Activated T-cell treated with anti-CD3 and anti-CD28 coated beads, Interleukin-2, amount 50 U/mL, for 4 hours (primary cell): ENCODE results near the gene GIT1. TPM values are rescaled to one million over a fixed set of nuclear protein-coding genes. Genes with fewer than 3 reads are reported as not detected.

Source experiments
- ATAC-seq, 2 donors: fragments of 200-7000 bp; cut with Tn5 transposase; one replicate each; pipeline ENCODE4 v1.10.0; 2021
- DNase-seq: peaks from one replicate; pipeline ENCODE4 v3.0.0-alpha.2; 2020
- H3K27me3 Mint-ChIP-seq: one replicate; pipeline ENCODE4 v1.8.0; 2021; ENCODE audit warnings: low read depth, mixed read lengths
- H3K36me3 Mint-ChIP-seq: one replicate; pipeline ENCODE4 v1.8.0; 2022; ENCODE audit warnings: mixed read lengths; ENCODE audit not compliant: insufficient read depth
- H3K4me1 Mint-ChIP-seq: one replicate; pipeline ENCODE4 v1.8.0; 2021; ENCODE audit warnings: low read depth, mixed read lengths
- H3K4me3 Mint-ChIP-seq: one replicate; pipeline ENCODE4 v1.8.0; 2021; ENCODE audit warnings: mild to moderate bottlenecking, moderate library complexity, mixed read lengths
- H3K9me3 Mint-ChIP-seq: one replicate; pipeline ENCODE4 v1.8.0; 2021; ENCODE audit warnings: mixed read lengths
- total RNA-seq, 3 donors: library from RNA; stranded (reverse); gene quantifications; one replicate each; pipeline ENCODE4 v1.2.1, GENCODE V29; 2021

Gene GIT1
- total RNA-seq, 3 donors from 2014 or later = 79.3 to 91.3 (median 90.8) TPM

DNA sequence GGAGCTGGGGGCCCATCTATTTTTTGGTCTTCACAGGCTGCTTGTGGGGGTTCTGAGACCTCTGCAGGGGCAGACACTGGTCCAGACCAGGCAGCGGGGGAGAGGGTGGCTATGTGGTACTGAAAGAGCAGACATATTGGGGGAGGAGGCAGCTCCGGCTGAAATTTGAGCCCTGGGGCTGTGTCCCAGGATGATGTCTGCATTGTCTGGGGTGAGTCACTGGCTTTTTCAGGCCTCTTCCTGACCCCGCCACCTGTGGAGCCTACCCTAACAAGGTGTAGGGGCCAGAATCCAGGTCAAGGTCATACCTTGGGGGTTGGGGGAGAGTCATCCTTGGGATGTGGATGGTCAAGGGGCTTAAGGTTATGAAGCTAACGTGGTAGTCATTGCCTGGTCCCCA, 30.8 kb upstream of the GIT1 start:
- H3K4me1 Mint-ChIP-seq = peaks cover 50% of the 10 kb centered on the region
- ATAC-seq = no peak
- no peaks in the 10 kb centered on the region for H3K36me3 Mint-ChIP-seq
- H3K27me3 Mint-ChIP-seq = no peaks in the 10 kb centered on the region
- H3K4me3 Mint-ChIP-seq = no peak overlapping the region
- no peak for DNase-seq
- H3K9me3 Mint-ChIP-seq = no peaks in the 10 kb centered on the region

DNA sequence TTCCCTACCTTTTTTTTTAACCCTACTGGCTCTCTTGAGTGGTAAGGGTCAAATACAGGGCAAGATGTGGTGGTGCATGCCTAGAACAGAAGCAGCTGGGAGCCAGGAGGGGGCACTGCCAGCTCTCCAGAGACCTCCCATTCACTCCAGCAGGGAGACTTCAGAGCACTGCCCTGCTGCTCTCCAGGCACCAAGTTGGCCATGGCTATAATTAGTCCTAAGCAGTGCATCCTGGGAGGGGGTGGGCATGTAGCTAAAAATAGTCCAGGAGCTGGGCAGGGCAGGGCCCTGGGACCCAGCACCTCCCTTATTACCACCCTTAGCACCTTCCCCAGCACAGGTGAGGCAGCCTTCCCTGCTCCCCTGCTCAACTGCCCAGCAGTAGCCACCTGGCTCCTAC, 29.8 kb upstream of the GIT1 start:
- no peak for DNase-seq
- H3K4me3 Mint-ChIP-seq = no peak overlapping the region
- H3K36me3 Mint-ChIP-seq = no peaks in the 10 kb centered on the region
- H3K9me3 Mint-ChIP-seq = no peaks in the 10 kb centered on the region
- peaks cover 51% of the 10 kb centered on the region for H3K4me1 Mint-ChIP-seq
- no peak for ATAC-seq
- no peaks in the 10 kb centered on the region for H3K27me3 Mint-ChIP-seq

DNA sequence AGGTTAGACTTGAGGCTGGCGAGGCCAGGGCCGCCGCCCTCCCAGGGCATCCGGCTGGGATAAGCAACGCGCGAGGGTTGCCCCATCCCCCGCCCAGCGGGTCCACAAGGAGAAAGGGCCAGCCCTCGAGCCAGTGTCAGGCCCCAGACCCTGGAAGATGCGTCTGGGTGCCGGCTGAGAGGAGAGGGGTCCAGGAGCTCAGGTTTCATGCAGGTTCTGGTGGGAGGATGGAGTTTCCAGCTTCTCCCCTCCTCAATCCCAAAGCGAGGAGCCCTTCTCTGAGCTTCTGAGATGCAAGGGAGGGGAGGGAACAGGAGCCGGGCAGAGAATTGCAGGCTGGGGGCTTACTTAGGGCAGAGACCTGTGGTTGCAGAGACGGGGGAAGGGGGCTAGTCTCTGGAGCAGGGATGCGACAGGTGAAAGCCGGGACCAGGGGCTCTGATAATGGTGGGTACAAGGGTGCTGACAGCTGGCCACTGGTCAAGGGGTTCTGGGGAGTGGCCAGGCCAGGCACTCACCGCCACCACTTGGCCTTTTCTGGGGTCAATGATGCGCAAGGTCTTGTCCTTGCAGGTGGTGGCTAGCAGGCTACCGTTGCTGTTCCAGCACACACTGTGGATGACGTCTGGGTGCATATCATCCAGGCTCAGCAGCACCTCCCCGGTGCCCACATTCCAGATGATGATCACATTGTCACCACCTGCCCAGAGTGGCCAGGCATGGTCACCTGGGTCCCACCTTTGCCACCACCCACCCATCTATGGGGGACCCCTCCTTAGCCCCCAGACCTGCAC, 29.0 kb upstream of the GIT1 start:
- DNase-seq (no peak), ATAC-seq (no peak)
- Mint-ChIP-seq H3K36me3 (no peaks in the 10 kb centered on the region), H3K27me3 (no peaks in the 10 kb centered on the region), H3K9me3 (no peaks in the 10 kb centered on the region), H3K4me1 (peaks cover 49% of the 10 kb centered on the region), H3K4me3 (peak overlapping the region; percentile 80)

DNA sequence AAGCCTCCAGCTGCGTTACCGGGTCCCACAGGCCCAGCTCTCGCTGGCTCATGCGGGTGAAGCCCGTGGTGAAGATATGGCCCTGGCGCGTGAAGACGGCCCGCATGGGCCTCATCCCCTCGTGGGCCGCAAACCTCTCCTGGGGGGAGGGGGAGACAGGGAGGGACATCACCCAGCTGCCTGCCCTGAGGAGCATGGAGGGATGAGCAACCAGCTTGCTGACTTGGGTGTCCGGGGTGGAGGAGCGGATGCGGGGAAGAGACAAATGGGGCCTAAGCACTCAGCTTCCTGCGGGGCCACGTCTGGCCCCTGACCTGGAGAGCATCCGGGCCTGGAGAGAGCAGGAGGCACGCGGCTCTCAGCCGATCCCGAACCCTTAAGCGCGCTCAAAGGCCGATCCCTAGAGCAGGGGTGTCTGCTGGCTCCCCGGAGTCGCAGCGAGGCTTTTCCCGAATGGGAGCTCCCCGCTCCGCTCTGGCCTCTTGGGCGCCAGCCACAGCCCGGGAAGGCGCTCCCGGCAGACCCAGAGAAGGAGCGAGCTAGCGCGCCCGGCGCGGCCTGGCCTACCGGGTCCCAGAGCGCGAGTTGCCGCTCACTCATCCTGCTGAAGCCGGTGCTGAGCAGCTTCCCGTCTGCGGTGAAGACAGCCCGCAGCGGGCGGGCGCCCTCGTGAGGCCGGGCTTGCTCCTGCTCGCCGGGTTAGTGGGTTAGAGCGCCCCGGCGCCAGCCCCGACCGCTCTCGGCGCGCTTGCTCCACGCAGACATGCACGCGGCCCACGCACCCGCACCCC, 28.2 kb upstream of the GIT1 start:
- H3K27me3 Mint-ChIP-seq = no peaks in the 10 kb centered on the region

DNA sequence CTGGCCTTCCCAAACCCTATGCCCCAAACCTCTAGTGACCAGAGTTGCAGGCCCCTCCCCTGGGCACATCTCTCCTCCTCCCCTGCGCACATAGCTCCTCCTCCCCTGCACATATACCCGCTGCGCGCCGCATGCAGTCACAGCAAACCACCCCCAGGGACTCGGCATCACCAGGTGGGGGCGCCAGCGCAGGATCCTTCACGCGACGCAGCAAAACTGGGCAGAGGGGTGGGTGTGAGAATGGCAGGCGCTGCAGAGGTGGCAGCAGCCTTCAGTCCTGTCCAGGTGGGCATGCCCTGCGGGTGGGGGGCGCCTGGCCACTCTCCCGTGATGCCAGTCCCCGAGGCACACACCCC, 27.7 kb upstream of the GIT1 start:
- H3K9me3 Mint-ChIP-seq = no peaks in the 10 kb centered on the region
- H3K36me3 Mint-ChIP-seq = no peaks in the 10 kb centered on the region
- peaks cover 41% of the 10 kb centered on the region for H3K4me1 Mint-ChIP-seq
- DNase-seq (peak; percentile 88), ATAC-seq (peak; percentile 68 to 70)
- no peaks in the 10 kb centered on the region for H3K27me3 Mint-ChIP-seq
- H3K4me3 Mint-ChIP-seq = peak overlapping the region; percentile 80

More for the DNA sequence above, 28.2 kb upstream of the GIT1 start:
- H3K36me3 Mint-ChIP-seq = no peaks in the 10 kb centered on the region
- peak; percentile 89 for DNase-seq
- peak; percentile 42 to 46 for ATAC-seq
- H3K4me3 Mint-ChIP-seq = peak overlapping the region; percentile 80
- peaks cover 42% of the 10 kb centered on the region for H3K4me1 Mint-ChIP-seq
- H3K9me3 Mint-ChIP-seq = no peaks in the 10 kb centered on the region

DNA sequence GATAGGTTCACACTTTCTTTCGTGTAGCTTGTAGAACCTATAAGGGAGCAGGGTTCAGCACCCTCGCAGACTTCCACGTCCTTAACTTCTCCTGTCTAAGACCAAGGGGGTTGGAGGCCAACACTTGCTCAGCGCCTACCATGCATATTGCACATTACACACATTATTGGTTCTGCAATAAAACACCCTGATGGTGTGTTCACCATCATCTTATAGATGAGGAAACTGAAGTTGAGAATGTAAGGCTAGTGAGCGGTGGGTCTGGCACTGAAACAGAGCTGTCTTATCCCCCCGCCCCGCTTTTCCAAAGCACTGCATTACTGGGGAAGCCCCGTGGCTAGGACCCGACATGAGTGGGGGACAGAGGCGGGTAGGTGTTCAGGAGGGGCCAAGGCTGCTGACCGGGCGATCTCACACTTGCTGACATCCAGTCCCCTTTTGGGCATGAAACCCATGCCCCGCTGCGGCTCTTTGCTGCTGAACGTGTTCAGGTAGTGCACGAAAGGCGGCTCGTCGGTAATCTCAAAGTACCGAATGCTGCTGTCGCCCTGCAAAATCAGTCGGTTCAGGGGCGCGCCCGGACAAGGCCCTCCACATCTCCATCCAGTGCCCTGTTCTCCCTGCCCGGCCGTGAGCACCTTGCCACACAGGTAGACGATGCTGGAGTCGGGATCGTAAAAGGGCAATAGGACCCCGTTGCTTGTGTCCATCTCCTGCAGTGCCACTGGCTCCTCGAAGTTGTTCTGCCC, 27.0 kb upstream of the GIT1 start:
- DNase-seq (no peak), ATAC-seq (no peak)
- no peaks in the 10 kb centered on the region for H3K36me3 Mint-ChIP-seq
- H3K4me3 Mint-ChIP-seq = peak overlapping the region; percentile 80
- no peaks in the 10 kb centered on the region for H3K27me3 Mint-ChIP-seq
- no peaks in the 10 kb centered on the region for H3K9me3 Mint-ChIP-seq
- peaks cover 37% of the 10 kb centered on the region for H3K4me1 Mint-ChIP-seq

DNA sequence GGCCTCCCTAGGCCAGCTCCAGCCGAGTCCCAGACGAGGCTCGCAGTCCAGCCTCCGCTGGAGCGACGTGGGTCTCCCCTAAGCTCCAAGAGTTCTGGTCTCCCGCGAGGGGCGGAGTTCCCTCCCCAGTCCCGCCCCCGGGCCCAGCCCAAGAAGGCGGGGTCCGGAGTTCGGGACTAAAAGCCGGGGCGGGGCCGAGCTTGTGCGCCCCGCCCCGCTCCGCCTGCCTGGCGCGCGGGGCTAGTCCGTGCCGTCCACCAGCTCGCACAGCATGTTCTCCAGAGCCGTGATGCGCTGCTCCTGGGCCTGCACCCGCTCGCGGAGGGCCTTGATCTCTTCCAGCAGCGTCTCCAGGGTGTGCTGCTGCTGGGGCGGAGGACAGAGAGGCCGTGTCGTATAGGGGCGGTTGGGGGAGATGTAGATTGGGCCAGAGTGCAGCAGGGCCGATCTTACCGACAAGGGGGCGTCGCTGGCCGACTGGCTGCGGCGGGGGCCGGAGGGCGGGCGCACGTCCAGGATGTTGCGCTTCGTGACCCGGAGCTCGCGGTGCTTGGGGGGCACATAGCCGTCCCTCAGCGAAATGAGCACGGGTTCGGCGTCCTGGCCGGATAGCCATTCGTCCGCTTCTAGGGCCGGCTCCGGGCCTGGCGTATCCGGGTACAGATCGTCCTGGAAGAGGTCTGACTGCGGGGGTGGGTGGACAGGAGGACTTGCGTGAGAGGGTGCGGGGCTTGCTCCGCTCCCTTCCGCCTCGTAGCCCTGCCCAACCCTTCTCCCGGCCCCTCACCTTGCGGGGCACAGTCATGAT, 26.2 kb upstream of the GIT1 start:
- ATAC-seq (peak; percentile 63), DNase-seq (peak; percentile 82)
- no peaks in the 10 kb centered on the region for H3K9me3 Mint-ChIP-seq
- H3K27me3 Mint-ChIP-seq = no peaks in the 10 kb centered on the region
- H3K36me3 Mint-ChIP-seq = no peaks in the 10 kb centered on the region
- H3K4me3 Mint-ChIP-seq = peak overlapping the region; percentile 80
- peaks cover 37% of the 10 kb centered on the region for H3K4me1 Mint-ChIP-seq

DNA sequence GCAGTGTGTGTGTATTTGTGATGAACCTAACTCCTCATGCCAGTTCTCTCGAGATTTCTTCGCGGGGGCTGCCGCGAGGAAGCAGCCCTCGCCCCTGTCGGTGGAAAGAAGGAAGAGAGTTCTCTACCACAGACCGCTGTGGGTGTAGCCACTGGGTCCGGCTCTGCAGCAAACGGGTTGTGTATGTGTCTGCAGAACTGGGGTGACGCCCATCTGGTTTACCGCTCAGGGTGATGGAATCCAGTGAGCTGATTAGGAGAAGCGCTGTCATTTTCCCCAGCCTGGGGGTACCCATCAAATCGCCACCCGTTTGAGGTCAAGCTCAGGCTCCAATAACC, 25.6 kb upstream of the GIT1 start:
- no peaks in the 10 kb centered on the region for H3K9me3 Mint-ChIP-seq
- ATAC-seq = peak; percentile 9 to 10
- H3K4me3 Mint-ChIP-seq = peak overlapping the region; percentile 80
- H3K27me3 Mint-ChIP-seq = no peaks in the 10 kb centered on the region
- no peaks in the 10 kb centered on the region for H3K36me3 Mint-ChIP-seq
- DNase-seq = peak; percentile 51
- peaks cover 37% of the 10 kb centered on the region for H3K4me1 Mint-ChIP-seq

DNA sequence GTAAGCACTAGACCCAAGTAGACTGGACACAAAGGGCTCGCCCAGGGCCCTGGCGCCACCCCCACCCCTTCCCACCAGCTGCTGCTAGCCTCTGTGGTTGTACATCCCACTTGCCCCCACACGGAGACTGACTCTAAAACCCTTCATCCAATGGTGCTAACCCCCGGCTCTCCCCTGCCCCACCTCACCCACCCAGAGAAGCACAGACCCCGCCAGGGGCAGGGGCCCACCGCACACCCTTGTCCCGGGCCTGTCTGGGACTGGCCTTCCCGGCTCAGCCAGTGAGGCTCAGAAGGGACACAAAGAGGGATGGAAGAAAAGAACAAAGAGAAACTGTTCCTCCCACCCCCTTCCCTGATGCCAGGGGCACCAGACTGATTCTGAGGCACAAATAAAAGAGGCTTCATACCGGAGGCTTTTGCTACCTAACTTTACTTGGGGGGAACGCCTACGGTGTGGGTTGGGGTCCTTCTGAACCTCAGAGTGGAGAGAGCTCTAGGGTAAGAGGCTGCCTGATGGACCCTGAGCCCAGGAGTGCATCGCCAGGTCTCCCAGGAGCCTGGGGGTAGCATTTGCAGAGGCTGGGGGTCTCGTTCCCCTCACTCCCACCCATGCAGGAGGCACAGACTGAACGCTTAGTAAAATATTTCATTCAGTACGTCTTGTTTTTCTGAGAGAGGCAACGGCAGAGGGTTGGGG, 25.1 kb upstream of the GIT1 start:
- ATAC-seq = no peak
- no peaks in the 10 kb centered on the region for H3K27me3 Mint-ChIP-seq

DNA sequence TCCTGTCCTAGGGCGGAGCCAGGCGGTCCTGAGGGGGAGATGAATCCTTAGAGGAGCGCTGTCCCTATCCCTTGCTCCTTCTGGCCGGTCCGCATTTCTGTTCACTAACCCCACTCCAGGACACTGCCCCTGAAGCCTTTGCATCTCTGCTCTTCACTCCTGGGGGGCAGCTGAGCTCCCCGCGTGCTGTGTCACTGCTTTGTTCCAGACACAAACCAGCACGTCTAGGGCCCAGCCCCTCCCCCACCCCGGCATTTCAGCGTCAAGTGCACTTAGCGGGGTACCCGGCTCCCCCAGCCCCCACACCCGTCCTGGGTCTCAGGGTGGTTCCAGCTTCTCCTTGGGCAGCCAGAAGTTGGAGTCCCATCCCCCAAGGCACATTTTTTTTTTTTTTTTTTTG, 24.4 kb upstream of the GIT1 start:
- peaks cover 37% of the 10 kb centered on the region for H3K4me1 Mint-ChIP-seq
- DNase-seq = no peak
- no peaks in the 10 kb centered on the region for H3K9me3 Mint-ChIP-seq
- no peak for ATAC-seq
- H3K36me3 Mint-ChIP-seq = no peaks in the 10 kb centered on the region
- H3K4me3 Mint-ChIP-seq = peak overlapping the region; percentile 63
- H3K27me3 Mint-ChIP-seq = no peaks in the 10 kb centered on the region

More for the DNA sequence above, 25.1 kb upstream of the GIT1 start:
- Mint-ChIP-seq H3K4me3 (peak overlapping the region; percentile 80), H3K4me1 (peaks cover 37% of the 10 kb centered on the region), H3K9me3 (no peaks in the 10 kb centered on the region), H3K36me3 (no peaks in the 10 kb centered on the region)
- DNase-seq = no peak

DNA sequence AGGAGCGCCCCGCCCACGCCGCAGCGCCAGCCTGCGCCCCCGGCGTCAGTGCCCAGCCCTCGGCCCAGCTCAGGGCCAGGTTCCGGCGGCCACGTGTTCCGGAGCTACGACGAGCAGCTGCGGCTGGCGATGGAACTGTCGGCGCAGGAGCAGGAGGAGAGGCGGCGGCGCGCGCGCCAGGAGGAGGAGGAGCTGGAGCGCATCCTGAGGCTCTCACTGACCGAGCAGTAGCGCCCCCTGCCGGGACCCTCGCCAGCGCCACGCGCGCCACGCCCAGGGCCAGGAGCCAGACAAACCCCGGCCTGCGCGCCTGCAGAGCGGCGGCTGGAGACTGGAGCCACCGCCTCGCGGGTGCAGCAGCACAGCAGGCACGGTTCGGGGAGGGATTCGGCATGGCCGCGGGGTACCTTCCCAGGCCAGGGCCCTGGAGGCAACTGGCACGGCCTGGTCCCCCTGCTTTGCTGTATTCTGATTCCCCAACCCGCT, 23.9 kb upstream of the GIT1 start:
- peak; percentile 47 to 56 for ATAC-seq
- H3K4me3 Mint-ChIP-seq = peak overlapping the region; percentile 63
- H3K27me3 Mint-ChIP-seq = no peaks in the 10 kb centered on the region
- H3K36me3 Mint-ChIP-seq = no peaks in the 10 kb centered on the region
- no peaks in the 10 kb centered on the region for H3K9me3 Mint-ChIP-seq
- peak; percentile 95 for DNase-seq
- H3K4me1 Mint-ChIP-seq = peaks cover 37% of the 10 kb centered on the region

DNA sequence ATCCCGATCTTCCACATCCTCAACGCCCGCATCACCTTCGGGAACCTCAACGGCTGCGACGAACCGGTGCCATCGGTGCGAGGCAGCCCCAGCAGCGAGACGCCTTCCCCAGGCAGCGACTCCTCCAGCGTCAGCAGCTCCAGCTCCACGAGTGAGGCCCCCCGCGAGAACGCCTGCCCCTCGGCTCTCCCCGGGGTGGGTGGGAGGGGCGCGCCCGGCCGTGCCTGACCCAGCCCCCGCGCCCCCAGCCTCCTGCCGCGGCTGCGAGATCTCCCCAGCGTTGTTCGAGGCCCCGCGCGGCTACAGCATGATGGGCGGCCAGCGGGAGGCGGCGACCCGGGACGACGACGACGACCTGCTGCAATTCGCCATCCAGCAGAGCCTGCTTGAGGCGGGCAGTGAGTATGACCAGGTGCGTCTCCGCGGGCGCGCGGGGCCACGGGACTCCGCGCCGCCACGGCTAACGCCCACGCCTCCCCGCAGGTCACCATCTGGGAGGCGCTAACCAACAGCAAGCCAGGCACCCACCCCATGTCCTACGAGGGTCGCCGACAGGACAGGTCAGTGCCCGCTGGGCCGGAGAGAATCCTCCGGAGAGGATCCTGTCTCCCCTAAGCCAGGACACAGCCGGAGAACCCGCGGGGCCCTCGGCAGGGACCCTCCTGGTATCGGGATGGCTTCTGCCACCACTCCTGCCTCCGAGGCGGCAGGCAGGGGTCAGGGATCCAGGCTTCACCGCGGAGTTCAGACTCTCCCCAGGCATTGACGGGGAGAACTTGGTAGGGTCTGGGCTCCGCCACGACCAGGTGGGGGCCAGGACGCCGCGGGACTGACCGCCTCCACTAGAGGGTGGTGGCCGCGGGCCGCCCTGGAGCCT, 23.2 kb upstream of the GIT1 start:
- Mint-ChIP-seq H3K9me3 (no peaks in the 10 kb centered on the region), H3K4me1 (peaks cover 37% of the 10 kb centered on the region), H3K27me3 (no peaks in the 10 kb centered on the region), H3K36me3 (no peaks in the 10 kb centered on the region), H3K4me3 (peak overlapping the region; percentile 49)
- DNase-seq = no peak
- no peak for ATAC-seq

DNA sequence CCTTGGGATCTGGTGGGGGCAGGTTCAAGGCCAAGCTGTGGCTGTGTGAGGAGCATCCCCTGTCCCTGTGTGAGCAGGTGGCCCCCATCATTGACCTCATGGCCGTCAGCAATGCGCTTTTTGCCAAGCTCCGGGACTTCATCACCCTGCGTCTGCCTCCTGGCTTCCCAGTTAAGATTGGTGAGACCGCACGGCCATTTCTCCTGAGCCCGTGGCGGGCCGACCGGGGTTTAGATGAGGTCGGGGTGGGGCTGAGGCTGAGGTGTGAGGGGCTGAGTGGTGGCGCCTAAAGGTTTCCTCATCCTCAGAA, 22.6 kb upstream of the GIT1 start:
- Mint-ChIP-seq H3K36me3 (no peaks in the 10 kb centered on the region), H3K27me3 (no peaks in the 10 kb centered on the region), H3K4me1 (peaks cover 31% of the 10 kb centered on the region), H3K4me3 (no peak overlapping the region), H3K9me3 (no peaks in the 10 kb centered on the region)
- DNase-seq (no peak), ATAC-seq (no peak)
